ENCODE data around the gene THOC5.
A peak's percentile ranks its signal among the peaks of the same experiment; 100 is the strongest.

THOC5 gene

DNA sequence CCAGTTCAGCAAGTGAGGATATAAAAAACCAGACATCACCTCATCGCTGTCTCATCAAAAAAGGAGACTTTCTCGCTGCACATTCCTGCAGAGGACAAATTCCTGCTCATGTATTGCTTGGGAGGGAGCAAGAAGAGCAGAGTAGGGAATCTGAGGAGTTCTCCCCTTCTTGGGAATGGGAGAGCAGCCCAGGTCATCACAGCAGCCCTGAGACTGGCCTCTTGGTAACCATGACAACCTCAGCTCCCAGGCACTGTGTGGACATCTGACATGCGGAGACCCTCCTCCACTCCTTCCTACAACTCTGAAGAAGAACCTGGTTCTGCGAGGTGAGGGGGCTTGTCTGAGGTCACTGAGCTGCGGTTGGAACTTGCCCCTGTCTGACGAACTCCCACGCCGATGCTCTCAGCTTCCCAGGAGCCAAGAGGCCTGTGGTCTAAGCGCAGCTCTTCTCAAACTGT is 97.3 kb downstream of the THOC5 start:
- Histone ChIP-seq H3K9me3 (ENCODE audit: control insufficient read depth, low read length) (no peaks in the 10 kb centered on the region), H3K4me1 (ENCODE audit: control insufficient read depth, insufficient read depth, low read length, poor library complexity, severe bottlenecking) (peaks cover 6% of the 10 kb centered on the region), H3K27ac (ENCODE audit: low read depth, low read length, severe bottlenecking) (peak overlapping the region; percentile 59), H3K4me3 (ENCODE audit: extremely low read depth, insufficient read depth, low read length, poor library complexity, severe bottlenecking) (no peak overlapping the region), H3K36me3 (ENCODE audit: control insufficient read depth, insufficient read depth, low read length) (no peaks in the 10 kb centered on the region)
- 80 to 84% methylated on average over 6 to 7 of the region's 9 CpGs for WGBS, 2 experiments (ENCODE audit: insufficient coverage in 2 of 2)
